BLaER1 treated with 17β-estradiol and CSF1 and Interleukin-3, amounts not matched to agents 10 nM and 100 nM (cell line): Measurements from ENCODE around the gene MSMP.

Experiments used
- H3K27ac ChIP-seq, 11 experiments: shearing (Covaris generic); formaldehyde crosslinking; 2 replicates each; pipeline ENCODE4 v1.8.1; 2022
- H3K27me3 ChIP-seq, 11 experiments: shearing (Covaris generic); formaldehyde crosslinking; 2 replicates each; pipeline ENCODE4 v1.8.1; 2022
- H3K36me3 ChIP-seq, 11 experiments: shearing (Covaris generic); formaldehyde crosslinking; 2 replicates each; pipeline ENCODE4 v1.8.1; 2022
- H3K4me1 ChIP-seq, 10 experiments: shearing (Covaris generic); formaldehyde crosslinking; 2 replicates each; pipeline ENCODE4 v1.8.1; 2022
- H3K4me2 ChIP-seq, 11 experiments: shearing (Covaris generic); formaldehyde crosslinking; 2 replicates each; pipeline ENCODE4 v1.8.1; 2022
- H3K4me3 ChIP-seq, 10 experiments: shearing (Covaris generic); formaldehyde crosslinking; 2 replicates each; pipeline ENCODE4 v1.8.1; 2022
- H3K9ac ChIP-seq, 11 experiments: shearing (Covaris generic); formaldehyde crosslinking; 2 replicates each; pipeline ENCODE4 v1.8.1; 2022
- H3K9me3 ChIP-seq, 11 experiments: shearing (Covaris generic); formaldehyde crosslinking; replicated peaks in 1 of 11; 2 replicates each; pipeline ENCODE4 v1.8.1; 2022
- H4K20me1 ChIP-seq, 11 experiments: shearing (Covaris generic); formaldehyde crosslinking; 2 replicates each; pipeline ENCODE4 v1.8.1; 2022
- Cebpa-rat ChIP-seq, 11 experiments: shearing (Covaris generic); IDR thresholded peaks; 2 replicates each; pipeline ENCODE4 v1.8.1; 2022

Gene MSMP

DNA sequence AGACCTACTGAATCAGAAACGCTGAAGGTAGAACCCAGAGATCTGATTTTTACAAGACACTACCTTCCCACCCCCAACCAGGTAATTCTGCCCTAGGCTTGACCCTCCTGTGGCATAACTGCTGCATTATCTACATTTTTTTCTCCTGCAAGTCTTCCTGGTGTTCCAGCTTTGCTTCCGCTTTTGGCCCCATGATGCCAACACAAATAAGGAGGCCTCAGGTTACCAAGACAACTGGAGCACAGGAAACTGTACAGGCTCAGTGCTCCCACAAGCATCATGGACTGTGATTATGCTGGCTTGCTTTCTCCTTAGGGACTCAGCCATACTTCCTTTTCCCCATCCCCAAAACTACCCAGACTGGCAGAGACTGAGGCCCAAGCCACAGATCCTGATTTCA is 6.6 kb upstream of the MSMP start:
- Histone ChIP-seq H3K4me1 (peaks cover 48 to 69% (median 59%) of the 10 kb centered on the region in 10 experiments), H4K20me1 (peaks cover 0 to 7% (median 0%) of the 10 kb centered on the region in 11 experiments; a peak in 1 of 22 replicates), H3K4me3 (peak overlapping the region in 1 of 10 experiments; percentile 5; a peak in 1 of 20 replicates), H3K36me3 (no peaks in the 10 kb centered on the region), H3K27me3 (no peaks in the 10 kb centered on the region), H3K27ac (peak overlapping the region in 3 of 11 experiments; percentile 14 to 51 (median 40); a peak in 3 of 22 replicates), H3K9me3 (0 out of 22 replicates have a peak, but pooled peaks cover 0 to 4% (median 0%) of the 10 kb centered on the region in 11 experiments), H3K9ac (no peak overlapping the region; a peak in 1 of 22 replicates), H3K4me2 (peak overlapping the region; percentile 41 to 99 (median 79))
- TF ChIP-seq Cebpa-rat (IDR thresholded peaks at IDR 0.05): no peak

DNA sequence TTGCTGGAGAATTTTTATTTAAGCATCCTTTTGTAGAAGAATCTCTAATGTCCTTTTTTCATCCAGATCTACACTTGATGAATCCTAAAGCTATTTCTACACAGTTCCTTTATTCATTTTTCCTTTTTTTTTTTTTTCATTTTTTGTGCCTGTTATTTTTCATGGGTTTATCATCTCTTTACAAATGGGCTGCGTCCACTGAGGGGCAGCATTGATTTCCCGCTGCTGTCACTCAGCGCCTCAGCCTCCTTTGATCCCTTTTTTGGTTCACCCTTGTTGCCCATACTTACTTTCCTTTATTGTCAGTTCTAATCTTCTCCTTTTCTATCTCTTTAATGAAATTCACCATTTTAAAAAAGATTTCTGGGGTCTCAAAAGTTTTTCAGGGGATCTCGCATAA is 5.7 kb upstream of the MSMP start:
- H3K9ac ChIP-seq: no peak overlapping the region
- H3K27me3 ChIP-seq: no peaks in the 10 kb centered on the region
- H3K4me3 ChIP-seq: no peak overlapping the region
- peaks cover 0 to 7% (median 0%) of the 10 kb centered on the region in 11 experiments; a peak in 8 of 22 replicates for H3K36me3 ChIP-seq
- H3K4me2 ChIP-seq: peak overlapping the region in 10 of 11 experiments; percentile 41 to 99 (median 93); a peak in 17 of 22 replicates
- H3K27ac ChIP-seq: no peak overlapping the region
- H3K9me3 ChIP-seq: 0 out of 22 replicates have a peak, but pooled peaks cover 0 to 4% (median 0%) of the 10 kb centered on the region in 11 experiments
- peaks cover 50 to 75% (median 67%) of the 10 kb centered on the region in 10 experiments for H3K4me1 ChIP-seq
- H4K20me1 ChIP-seq: peaks cover 0 to 7% (median 0%) of the 10 kb centered on the region in 11 experiments; a peak in 1 of 22 replicates
- no peak for TF ChIP-seq Cebpa-rat (IDR thresholded peaks at IDR 0.05)

- Histone ChIP-seq H4K20me1 (peaks cover 0 to 7% (median 0%) of the 10 kb centered on the region in 11 experiments; a peak in 1 of 22 replicates), H3K36me3 (peaks cover 3 to 17% (median 10%) of the 10 kb centered on the region in 11 experiments; a peak in 19 of 22 replicates), H3K27ac (peak overlapping the region in 7 of 11 experiments; percentile 22 to 81 (median 77); a peak in 11 of 22 replicates), H3K4me2 (peak overlapping the region; percentile 40 to 100 (median 96)), H3K27me3 (no peaks in the 10 kb centered on the region), H3K4me3 (no peak overlapping the region), H3K4me1 (peaks cover 50 to 79% (median 73%) of the 10 kb centered on the region in 10 experiments), H3K9ac (peak overlapping the region in 3 of 11 experiments; percentile 3 to 81 (median 29); a peak in 3 of 22 replicates), H3K9me3 (no peaks in the 10 kb centered on the region)
- no peak for TF ChIP-seq Cebpa-rat (IDR thresholded peaks at IDR 0.05)
Observed at GRCh38 chr9:35758475-35759050, 4.5 kb upstream of the MSMP start.

DNA sequence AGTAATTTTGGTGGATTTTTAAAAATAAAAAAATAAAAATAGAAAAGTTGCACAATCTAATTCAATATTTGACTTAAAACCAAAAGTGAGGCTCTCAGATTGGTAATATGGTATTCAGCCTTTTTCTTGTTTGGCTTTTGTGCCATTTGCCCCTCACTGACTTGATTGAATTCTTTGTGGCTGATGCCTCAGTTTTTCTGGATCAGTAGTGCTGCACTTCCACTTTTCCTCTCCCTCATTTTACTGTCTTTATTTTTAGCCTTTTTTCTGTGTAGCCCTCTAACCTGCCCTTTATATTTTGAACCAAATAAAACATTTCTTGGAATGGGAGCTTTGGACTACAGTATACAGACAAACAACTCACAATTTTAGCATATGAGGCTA is 3.8 kb upstream of the MSMP start:
- Histone ChIP-seq H3K4me1 (peaks cover 50 to 79% (median 73%) of the 10 kb centered on the region in 10 experiments), H3K9me3 (no peaks in the 10 kb centered on the region), H3K27me3 (no peaks in the 10 kb centered on the region), H3K4me2 (peak overlapping the region; percentile 91 to 100 (median 97); a peak in 21 of 22 replicates), H3K36me3 (peaks cover 10 to 24% (median 16%) of the 10 kb centered on the region in 11 experiments; a peak in 20 of 22 replicates), H3K4me3 (peak overlapping the region in 3 of 10 experiments; percentile 59 to 62 (median 61); a peak in 2 of 20 replicates), H4K20me1 (peaks cover 0 to 7% (median 0%) of the 10 kb centered on the region in 11 experiments; a peak in 1 of 22 replicates), H3K27ac (peak overlapping the region in 7 of 11 experiments; percentile 57 to 81 (median 77); a peak in 13 of 22 replicates), H3K9ac (peak overlapping the region in 2 of 11 experiments; percentile 69 to 81; a peak in 4 of 22 replicates)
- peak in 2 of 11 experiments; percentile 10 to 53; a peak in 1 of 22 replicates for TF ChIP-seq Cebpa-rat (IDR thresholded peaks at IDR 0.05)

DNA sequence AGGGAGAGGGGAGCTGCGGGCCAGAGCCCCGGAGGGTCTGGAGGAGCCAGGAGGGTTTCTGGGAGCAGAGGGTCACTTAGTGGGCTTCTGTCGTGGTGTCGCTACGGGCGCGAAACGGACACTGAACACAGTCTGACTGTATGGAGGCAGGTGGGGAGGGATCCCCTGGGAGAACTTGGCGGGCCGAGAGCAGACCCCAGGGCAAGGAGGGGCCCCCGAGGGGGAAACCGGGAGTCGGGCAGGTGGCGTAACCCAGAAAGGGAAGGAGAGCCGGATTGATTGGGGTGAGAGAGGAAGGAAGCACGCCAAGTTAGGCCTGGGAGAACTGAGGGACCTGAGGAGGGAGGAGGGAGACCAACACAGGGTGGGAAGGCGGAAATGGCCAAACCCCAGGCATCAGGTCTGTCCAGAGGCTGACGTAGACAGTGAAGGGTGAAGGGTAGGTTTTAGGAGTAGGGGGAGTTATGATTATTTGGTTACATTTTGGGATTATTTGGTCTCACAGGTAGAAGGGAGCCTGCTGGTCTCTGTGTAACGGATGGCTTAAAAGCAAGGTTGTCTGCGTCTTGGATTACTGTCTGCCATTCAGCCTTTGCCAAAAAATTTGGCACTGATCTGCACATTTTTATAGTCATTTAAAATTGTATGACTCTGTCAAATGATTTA is 3.3 kb upstream of the MSMP start:
- peak overlapping the region; percentile 35 to 81 (median 65); a peak in 20 of 22 replicates for H3K27ac ChIP-seq
- H3K4me2 ChIP-seq: peak overlapping the region; percentile 91 to 100 (median 97)
- peak overlapping the region; percentile 56 to 72 (median 60) for H3K4me3 ChIP-seq
- no peaks in the 10 kb centered on the region for H3K9me3 ChIP-seq
- H3K9ac ChIP-seq: peak overlapping the region; percentile 49 to 81 (median 69); a peak in 20 of 22 replicates
- no peaks in the 10 kb centered on the region for H3K27me3 ChIP-seq
- peaks cover 15 to 29% (median 22%) of the 10 kb centered on the region in 11 experiments; a peak in 20 of 22 replicates for H3K36me3 ChIP-seq
- TF ChIP-seq Cebpa-rat (IDR thresholded peaks at IDR 0.05): no peak
- H4K20me1 ChIP-seq: peaks cover 0 to 7% (median 0%) of the 10 kb centered on the region in 11 experiments; a peak in 1 of 22 replicates
- peaks cover 50 to 79% (median 70%) of the 10 kb centered on the region in 10 experiments for H3K4me1 ChIP-seq

- H3K27me3 ChIP-seq: no peaks in the 10 kb centered on the region
- TF ChIP-seq Cebpa-rat (IDR thresholded peaks at IDR 0.05): no peak
- peak overlapping the region in 10 of 11 experiments; percentile 49 to 81 (median 69); a peak in 20 of 22 replicates for H3K27ac ChIP-seq
- H3K36me3 ChIP-seq: peaks cover 16 to 37% (median 29%) of the 10 kb centered on the region in 11 experiments; a peak in 20 of 22 replicates
- peak overlapping the region; percentile 56 to 72 (median 60) for H3K4me3 ChIP-seq
- no peaks in the 10 kb centered on the region for H3K9me3 ChIP-seq
- H3K4me1 ChIP-seq: peaks cover 50 to 74% (median 69%) of the 10 kb centered on the region in 10 experiments
- H3K4me2 ChIP-seq: peak overlapping the region; percentile 91 to 100 (median 97)
- H4K20me1 ChIP-seq: peaks cover 0 to 7% (median 0%) of the 10 kb centered on the region in 11 experiments; a peak in 1 of 22 replicates
- H3K9ac ChIP-seq: peak overlapping the region; percentile 49 to 81 (median 69); a peak in 21 of 22 replicates
Observed at GRCh38 chr9:35756275-35757225, 2.5 kb upstream of the MSMP start.

DNA sequence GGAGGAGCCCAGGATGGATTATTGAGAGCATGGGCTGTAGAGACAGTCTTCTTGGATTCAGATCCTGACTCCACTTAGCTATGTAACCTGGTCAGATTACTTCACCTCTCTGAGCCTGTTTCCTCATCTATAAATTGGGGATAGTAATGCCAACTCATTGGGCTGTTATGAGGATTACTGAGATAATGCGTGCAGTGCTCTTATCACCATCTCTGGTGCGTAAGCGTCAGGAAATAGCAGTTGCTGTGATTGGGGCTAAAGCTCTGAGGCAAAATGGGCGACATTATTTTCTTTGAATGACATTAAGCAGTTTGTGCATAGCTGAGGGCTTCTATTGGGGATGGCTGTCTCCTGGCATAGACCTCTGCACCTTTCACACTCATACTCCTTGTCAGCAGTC is 995 bp upstream of the MSMP start:
- Histone ChIP-seq H3K4me2 (peak overlapping the region in 9 of 11 experiments; percentile 91 to 100 (median 97); a peak in 18 of 22 replicates), H3K4me1 (peaks cover 46 to 67% (median 60%) of the 10 kb centered on the region in 10 experiments), H4K20me1 (peaks cover 0 to 7% (median 0%) of the 10 kb centered on the region in 11 experiments; a peak in 1 of 22 replicates), H3K27me3 (no peaks in the 10 kb centered on the region), H3K27ac (no peak overlapping the region), H3K36me3 (peaks cover 16 to 48% (median 35%) of the 10 kb centered on the region in 11 experiments; a peak in 20 of 22 replicates), H3K4me3 (no peak overlapping the region), H3K9me3 (no peaks in the 10 kb centered on the region), H3K9ac (no peak overlapping the region)
- TF ChIP-seq Cebpa-rat (IDR thresholded peaks at IDR 0.05): no peak
